ENCODE data around the gene TNFRSF19. TPM values are rescaled to one million over a fixed set of nuclear protein-coding genes. Genes with fewer than 3 reads are reported as not detected.

TNFRSF19 gene
- total and polyA plus RNA-seq, 2 of the 4 experiments (the other 2 are of a cell fraction), result 18.6 to 26.3 TPM

DNA sequence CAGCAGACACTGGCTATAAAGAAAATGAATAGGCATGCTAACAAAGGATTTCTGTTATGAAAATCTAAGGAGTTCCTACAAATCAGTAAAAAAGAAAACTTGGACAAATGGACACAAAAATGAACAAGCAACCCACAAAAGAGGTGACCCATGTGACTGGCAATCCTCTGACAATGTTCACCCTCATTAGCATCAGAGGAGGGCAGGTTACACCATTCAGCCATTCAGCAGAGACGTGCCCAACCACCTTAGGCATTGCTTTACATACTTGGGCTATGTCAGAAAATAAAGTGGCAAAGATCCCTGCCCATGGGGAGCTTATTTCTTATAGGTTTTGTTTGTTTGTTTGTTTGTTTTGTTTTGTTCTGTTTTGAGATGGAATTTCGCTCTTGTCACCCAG, 46.0 kb downstream of the TNFRSF19 start:
- H2BK120ac ChIP-seq (ENCODE audit: low read depth, low read length), result no peak overlapping the region
- H2AFZ ChIP-seq (replicated peaks; ENCODE audit: low read length, poor library complexity), result no peak overlapping the region
- no peak overlapping the region for H3K4me3 ChIP-seq (ENCODE audit: insufficient read depth, low read depth, low read length)
- H3K27me3 ChIP-seq (ENCODE audit: control insufficient read depth, insufficient read depth, low read length), result no peaks in the 10 kb centered on the region
- H4K8ac ChIP-seq (ENCODE audit: low read depth in 2 of 2, low read length in 2 of 2), result no peak overlapping the region
- no peak overlapping the region for H3K4ac ChIP-seq (ENCODE audit: low read depth, low read length)
- H2BK20ac ChIP-seq (ENCODE audit: low read depth, low read length), result no peak overlapping the region
- H2BK15ac ChIP-seq (ENCODE audit: low read depth, low read length), result no peak overlapping the region
- H4K5ac ChIP-seq (ENCODE audit: low read depth, low read length), result no peak overlapping the region
- H4K20me1 ChIP-seq (ENCODE audit: insufficient read depth, low read length), result no peaks in the 10 kb centered on the region
- peaks cover 23% of the 10 kb centered on the region for H3K9me1 ChIP-seq (ENCODE audit: insufficient read depth, low read length)
- H2AK5ac ChIP-seq (ENCODE audit: low read depth, low read length), result no peak overlapping the region
- intact Hi-C loops (cut with micrococcal nuclease), result no loop called here
- H3K27ac ChIP-seq (ENCODE audit: insufficient read depth, low read length), result no peak overlapping the region
- peaks cover 2% of the 10 kb centered on the region; the same call in 1 of the 2 replicates for H3K9me3 ChIP-seq (ENCODE audit: control insufficient read depth, insufficient read depth, low read length)
- H3K79me1 ChIP-seq (ENCODE audit: low read depth in 1 of 2, low read length in 2 of 2), result peaks cover 8 to 49% of the 10 kb centered on the region in 2 experiments; a peak in 3 of 4 replicates
- no peak for TF ChIP-seq CEBPB (IDR thresholded peaks at IDR 0.05; ENCODE audit: low read depth, low read length)
- no peak for TF ChIP-seq RAD21 (IDR thresholded peaks at IDR 0.05; ENCODE audit: low read length)
- no peak for TF ChIP-seq FOS (IDR thresholded peaks at IDR 0.05; ENCODE audit: low read depth, low read length)
- TF ChIP-seq CHD1 (IDR thresholded peaks at IDR 0.05; ENCODE audit: low read depth, low read length), result no peak
- TF ChIP-seq ELK1 (IDR thresholded peaks at IDR 0.05; ENCODE audit: borderline replicate concordance, low read depth, low read length), result no peak
- TF ChIP-seq BHLHE40 (IDR thresholded peaks at IDR 0.05; ENCODE audit: low read depth, low read length), result no peak
- TF ChIP-seq POLR2A (IDR thresholded peaks at IDR 0.05; ENCODE audit: low read depth, low read length), result no peak
- TF ChIP-seq RCOR1 (IDR thresholded peaks at IDR 0.05; ENCODE audit: insufficient replicate concordance, low read length), result no peak
- TF ChIP-seq, protein P1, sequence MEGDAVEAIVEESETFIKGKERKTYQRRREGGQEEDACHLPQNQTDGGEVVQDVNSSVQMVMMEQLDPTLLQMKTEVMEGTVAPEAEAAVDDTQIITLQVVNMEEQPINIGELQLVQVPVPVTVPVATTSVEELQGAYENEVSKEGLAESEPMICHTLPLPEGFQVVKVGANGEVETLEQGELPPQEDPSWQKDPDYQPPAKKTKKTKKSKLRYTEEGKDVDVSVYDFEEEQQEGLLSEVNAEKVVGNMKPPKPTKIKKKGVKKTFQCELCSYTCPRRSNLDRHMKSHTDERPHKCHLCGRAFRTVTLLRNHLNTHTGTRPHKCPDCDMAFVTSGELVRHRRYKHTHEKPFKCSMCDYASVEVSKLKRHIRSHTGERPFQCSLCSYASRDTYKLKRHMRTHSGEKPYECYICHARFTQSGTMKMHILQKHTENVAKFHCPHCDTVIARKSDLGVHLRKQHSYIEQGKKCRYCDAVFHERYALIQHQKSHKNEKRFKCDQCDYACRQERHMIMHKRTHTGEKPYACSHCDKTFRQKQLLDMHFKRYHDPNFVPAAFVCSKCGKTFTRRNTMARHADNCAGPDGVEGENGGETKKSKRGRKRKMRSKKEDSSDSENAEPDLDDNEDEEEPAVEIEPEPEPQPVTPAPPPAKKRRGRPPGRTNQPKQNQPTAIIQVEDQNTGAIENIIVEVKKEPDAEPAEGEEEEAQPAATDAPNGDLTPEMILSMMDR (conservative IDR thresholded peaks at IDR 0.05; ENCODE audit: low read depth, low read length), result no peak
- TF ChIP-seq MAFK (IDR thresholded peaks at IDR 0.05; ENCODE audit: low read depth, low read length), result no peak
- no peak for TF ChIP-seq SMC3 (IDR thresholded peaks at IDR 0.05; ENCODE audit: low read depth, low read length)
- TF ChIP-seq, protein P2, sequence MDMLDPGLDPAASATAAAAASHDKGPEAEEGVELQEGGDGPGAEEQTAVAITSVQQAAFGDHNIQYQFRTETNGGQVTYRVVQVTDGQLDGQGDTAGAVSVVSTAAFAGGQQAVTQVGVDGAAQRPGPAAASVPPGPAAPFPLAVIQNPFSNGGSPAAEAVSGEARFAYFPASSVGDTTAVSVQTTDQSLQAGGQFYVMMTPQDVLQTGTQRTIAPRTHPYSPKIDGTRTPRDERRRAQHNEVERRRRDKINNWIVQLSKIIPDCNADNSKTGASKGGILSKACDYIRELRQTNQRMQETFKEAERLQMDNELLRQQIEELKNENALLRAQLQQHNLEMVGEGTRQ (IDR thresholded peaks at IDR 0.05; ENCODE audit: low read depth, low read length), result no peak
- TF ChIP-seq MXI1 (IDR thresholded peaks at IDR 0.05; ENCODE audit: borderline replicate concordance, low read depth, low read length), result no peak
- TF ChIP-seq RFX5 (IDR thresholded peaks at IDR 0.05; ENCODE audit: low read depth, low read length), result no peak
- ATAC-seq (ENCODE audit: low read depth) (no peak), DNase-seq (no peak)
- H2BK5ac ChIP-seq (ENCODE audit: low read depth, low read length, poor library complexity, severe bottlenecking), result no peak overlapping the region
- dilution Hi-C loops (cut with HindIII; ENCODE audit: low sequenced_read_pairs, unreplicated experiment), result no loop called here
- in situ Hi-C loops (cut with MboI; ENCODE audit: low sequenced_read_pairs), result no loop called here
- no peak overlapping the region for H3K9ac ChIP-seq (ENCODE audit: low read depth, low read length)
- POLR2A ChIA-PET (ENCODE audit: unreplicated experiment), result no interaction called here
- no peak overlapping the region for H2AK9ac ChIP-seq (replicated peaks; ENCODE audit: low read depth, low read length, poor library complexity)
- WGBS, 2 experiments (ENCODE audit: extremely low coverage in 2 of 2, insufficient read length in 1 of 2), result no CpG with 5 or more reads among the region's 2 CpGs
- BruUV-seq (replicated peaks), result no TSS peak
- no peak overlapping the region for H3K18ac ChIP-seq (ENCODE audit: low read depth, low read length)
- H4K91ac ChIP-seq (ENCODE audit: insufficient read depth, low read depth, low read length), result no peak overlapping the region
- peaks cover 48% of the 10 kb centered on the region for H3K36me3 ChIP-seq (ENCODE audit: control insufficient read depth, insufficient read depth, low read length)
- H3K4me2 ChIP-seq (ENCODE audit: low read depth, low read length), result no peak overlapping the region
- CTCF ChIA-PET, result interaction anchor here (0.9 kb wide), 1 partner anchor 15 kb away, joined by 3 read pairs; no protein-coding TSS in a partner anchor
- H3K4me1 ChIP-seq (ENCODE audit: control insufficient read depth, insufficient read depth, low read length), result peaks cover 23% of the 10 kb centered on the region
- H3K23ac ChIP-seq (ENCODE audit: low read depth, low read length), result no peak overlapping the region
- H3K14ac ChIP-seq (replicated peaks; ENCODE audit: low read depth, low read length), result no peak overlapping the region
- H3K56ac ChIP-seq (ENCODE audit: extremely low read depth, insufficient read depth, low read length), result no peak overlapping the region

Data from IMR-90 (cell line).